LNCaP clone FGC (cell line): Measurements from ENCODE around the gene OXCT2.
A peak's percentile ranks its signal among the peaks of the same experiment; 100 is the strongest.

ENCODE experiments used
- DNase-seq: peaks from one replicate; pipeline ENCODE4 v3.0.0-alpha.2; 2011; ENCODE audit warnings: low read depth
- H3K4me3 ChIP-seq: 2 replicates; pipeline ENCODE4 v1.5.1; 2011; ENCODE audit warnings: mild to moderate bottlenecking, low read depth, low read length, control low read depth
- TF ChIP-seq, protein P1 (sequence below): IDR thresholded peaks from 2 replicates; pipeline ENCODE4 v1.5.1; 2012; ENCODE audit warnings: mild to moderate bottlenecking; ENCODE audit not compliant: control insufficient read depth, insufficient read depth; ENCODE audit errors: extremely low read depth

Gene OXCT2

GRCh38 chr1:39754026-39754570, 17.1 kb downstream of the OXCT2 start:
- peak; percentile 89 for DNase-seq
- H3K4me3 ChIP-seq, result no peak overlapping the region
- TF ChIP-seq, protein P1, sequence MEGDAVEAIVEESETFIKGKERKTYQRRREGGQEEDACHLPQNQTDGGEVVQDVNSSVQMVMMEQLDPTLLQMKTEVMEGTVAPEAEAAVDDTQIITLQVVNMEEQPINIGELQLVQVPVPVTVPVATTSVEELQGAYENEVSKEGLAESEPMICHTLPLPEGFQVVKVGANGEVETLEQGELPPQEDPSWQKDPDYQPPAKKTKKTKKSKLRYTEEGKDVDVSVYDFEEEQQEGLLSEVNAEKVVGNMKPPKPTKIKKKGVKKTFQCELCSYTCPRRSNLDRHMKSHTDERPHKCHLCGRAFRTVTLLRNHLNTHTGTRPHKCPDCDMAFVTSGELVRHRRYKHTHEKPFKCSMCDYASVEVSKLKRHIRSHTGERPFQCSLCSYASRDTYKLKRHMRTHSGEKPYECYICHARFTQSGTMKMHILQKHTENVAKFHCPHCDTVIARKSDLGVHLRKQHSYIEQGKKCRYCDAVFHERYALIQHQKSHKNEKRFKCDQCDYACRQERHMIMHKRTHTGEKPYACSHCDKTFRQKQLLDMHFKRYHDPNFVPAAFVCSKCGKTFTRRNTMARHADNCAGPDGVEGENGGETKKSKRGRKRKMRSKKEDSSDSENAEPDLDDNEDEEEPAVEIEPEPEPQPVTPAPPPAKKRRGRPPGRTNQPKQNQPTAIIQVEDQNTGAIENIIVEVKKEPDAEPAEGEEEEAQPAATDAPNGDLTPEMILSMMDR, result no peak

GRCh38 chr1:39753132-39754025, 17.8 kb downstream of the OXCT2 start:
- no peak overlapping the region for H3K4me3 ChIP-seq
- no peak for DNase-seq
- TF ChIP-seq, protein P1, result no peak

- TF ChIP-seq, protein P1, result no peak
- H3K4me3 ChIP-seq, result no peak overlapping the region
- DNase-seq, result no peak
Observed at GRCh38 chr1:39752703-39753102, 18.4 kb downstream of the OXCT2 start.

DNA sequence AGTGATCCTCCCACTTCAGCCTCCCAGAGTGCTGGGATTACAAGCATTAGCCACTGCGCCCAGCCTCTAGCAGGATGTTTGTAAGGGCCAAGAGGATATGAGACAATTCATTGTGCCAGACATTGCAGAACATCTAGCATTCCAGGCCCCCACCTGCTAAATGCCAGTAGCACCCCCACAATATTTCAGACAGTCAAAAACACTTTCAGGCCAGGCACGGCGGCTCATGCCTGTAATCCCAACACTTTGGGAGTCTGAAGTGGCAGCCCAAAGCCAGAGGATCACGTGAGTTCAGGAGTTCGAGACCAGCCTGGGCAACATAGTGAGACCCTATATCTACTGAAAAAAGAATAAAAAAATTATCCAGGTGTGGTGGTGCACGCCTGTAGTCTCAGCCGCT, 19.6 kb downstream of the OXCT2 start:
- no peak for DNase-seq
- no peak overlapping the region for H3K4me3 ChIP-seq
- TF ChIP-seq, protein P1, result no peak

DNA sequence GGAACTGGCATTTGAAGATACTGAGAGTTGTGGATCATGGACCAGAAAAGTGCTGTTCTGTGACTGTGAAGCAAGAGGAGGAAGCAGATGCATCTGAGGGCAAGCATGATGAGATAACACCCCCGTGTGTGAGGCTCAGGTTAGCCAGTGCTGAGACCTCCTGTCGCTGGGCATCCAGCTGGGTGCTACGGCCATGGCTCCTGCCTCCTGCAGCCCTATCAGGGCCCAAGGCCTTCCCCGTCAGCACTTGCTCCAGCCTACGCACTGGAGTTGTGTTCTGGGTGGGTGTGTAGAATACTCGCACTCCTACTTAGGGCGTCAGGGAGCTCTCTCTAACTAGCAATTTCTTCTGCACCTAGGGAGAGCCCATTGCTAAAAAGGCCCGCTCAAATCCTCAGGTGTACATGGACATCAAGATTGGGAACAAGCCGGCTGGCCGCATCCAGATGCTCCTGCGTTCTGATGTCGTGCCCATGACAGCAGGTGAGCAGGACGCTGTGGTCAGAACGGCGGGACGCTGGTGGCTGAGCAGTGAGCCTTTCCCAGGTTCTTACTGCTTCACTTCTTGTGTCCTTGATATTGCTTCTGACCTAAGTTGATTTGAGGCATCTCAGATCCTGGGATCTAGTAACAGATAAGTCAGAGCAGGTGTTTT, 26.0 kb downstream of the OXCT2 start:
- no peak for DNase-seq
- TF ChIP-seq, protein P1, result no peak
- no peak overlapping the region for H3K4me3 ChIP-seq

GRCh38 chr1:39738622-39739366, 32.4 kb downstream of the OXCT2 start, which contains the start of gene PPIE:
Gene PPIE (plus strand): TSS chr1:39738882. CDS start chr1:39738901, 19 bp downstream.
- H3K4me3 ChIP-seq, result peak within 1 kb of the TSS; percentile 77
- TF ChIP-seq, protein P1, result no peak
- DNase-seq, result peak; percentile 57
